CD14-positive monocyte (primary cell): ENCODE measurements around the gene BLCAP. TPM values are rescaled to one million over a fixed set of nuclear protein-coding genes. Genes with fewer than 3 reads are reported as not detected.
A peak's percentile ranks its signal among the peaks of the same experiment; 100 is the strongest.
"Not testable (repeated sequence)": the region's sequence is repeated elsewhere in the genome, so short reads cannot be mapped to it uniquely, and the experiment has no call there.

Source experiments
- DNase-seq, 3 donors: peaks; one replicate each; pipeline ENCODE4 v3.0.0-alpha.2; 2011 to 2022
- H2AFZ ChIP-seq: 2 replicates; pipeline ENCODE4 v1.6.0; 2012; ENCODE audit warnings: mild to moderate bottlenecking, low read depth, low read length, inconsistent platforms; ENCODE audit not compliant: insufficient read depth, poor library complexity, severe bottlenecking
- H3K27ac ChIP-seq, 2 donors: 1 replicate in 1 of 2; 2 replicates in 1 of 2; pipeline ENCODE4 v1.5.1; 2012 to 2013; ENCODE audit warnings: low read length in 2 of 2, control low read depth in 1 of 2, inconsistent platforms in 1 of 2, low read depth in 1 of 2, mild to moderate bottlenecking in 1 of 2
- H3K27me3 ChIP-seq, 2 donors: one replicate each; pipeline versions ENCODE4 v1.6.0 to v1.6.1; 2011 to 2013; ENCODE audit warnings: low read length in 2 of 2; ENCODE audit not compliant: control insufficient read depth in 2 of 2, insufficient read depth in 2 of 2
- H3K36me3 ChIP-seq, 2 donors: replicated peaks in 1 of 2; 1 replicate in 1 of 2; 2 replicates in 1 of 2; pipeline versions ENCODE4 v1.5.1 to v1.6.1; 2012 to 2013; ENCODE audit warnings: low read length in 2 of 2, control low read depth in 1 of 2, inconsistent platforms in 1 of 2, mild to moderate bottlenecking in 1 of 2; ENCODE audit not compliant: insufficient read depth in 2 of 2, control insufficient read depth in 1 of 2
- H3K4me1 ChIP-seq, 2 donors: 1 replicate in 1 of 2; 2 replicates in 1 of 2; pipeline versions ENCODE4 v1.5.1 to v1.6.1; 2012 to 2013; ENCODE audit warnings: low read length in 2 of 2, control low read depth in 1 of 2, inconsistent platforms in 1 of 2, mild to moderate bottlenecking in 1 of 2, moderate library complexity in 1 of 2; ENCODE audit not compliant: insufficient read depth in 2 of 2, control insufficient read depth in 1 of 2
- H3K4me2 ChIP-seq: replicated peaks from 2 replicates; pipeline ENCODE3; 2012; ENCODE audit warnings: low read length, moderate library complexity, mild to moderate bottlenecking; ENCODE audit not compliant: poor library complexity, severe bottlenecking; ENCODE audit errors: extremely low read depth
- H3K4me3 ChIP-seq, 3 experiments: fragments of 200-600 bp in 1 of 3; sonication (generic) in 1 of 3; replicated peaks in 1 of 3; 1 replicate in 2 of 3; 2 replicates in 1 of 3; pipeline ENCODE4 v1.5.1; 2011 to 2013; ENCODE audit warnings: low read length in 3 of 3, mild to moderate bottlenecking in 3 of 3, control low read depth in 2 of 3, low read depth in 2 of 3, inconsistent platforms in 1 of 3, moderate library complexity in 1 of 3
- H3K79me2 ChIP-seq: 2 replicates; pipeline ENCODE4 v1.6.0; 2012; ENCODE audit warnings: mild to moderate bottlenecking, control low read depth, inconsistent platforms, low read length, moderate library complexity; ENCODE audit not compliant: insufficient read depth
- H3K9ac ChIP-seq: 2 replicates; pipeline ENCODE4 v1.6.0; 2017; ENCODE audit warnings: low read length, mild to moderate bottlenecking; ENCODE audit not compliant: insufficient read depth, poor library complexity, severe bottlenecking
- H3K9me3 ChIP-seq, 2 donors: replicated peaks in 1 of 2; 1 replicate in 1 of 2; 2 replicates in 1 of 2; pipeline versions ENCODE4 v1.5.1 to v1.6.1; 2012 to 2013; ENCODE audit warnings: low read length in 2 of 2, control low read depth in 1 of 2; ENCODE audit not compliant: control insufficient read depth in 1 of 2, insufficient read depth in 1 of 2
- H4K20me1 ChIP-seq: 2 replicates; pipeline ENCODE4 v1.6.0; 2012; ENCODE audit warnings: mild to moderate bottlenecking, low read length, control low read depth, moderate library complexity; ENCODE audit not compliant: insufficient read depth
- H3K27ac Mint-ChIP-seq, 7 donors: one replicate each; pipeline ENCODE4 v1.8.0; 2020; ENCODE audit warnings: mild to moderate bottlenecking in 7 of 7, mixed read lengths in 7 of 7, moderate library complexity in 6 of 7, inconsistent platforms in 2 of 7
- H3K27me3 Mint-ChIP-seq, 3 donors: one replicate each; pipeline ENCODE4 v1.8.0; 2021 to 2022; ENCODE audit warnings: low read depth in 3 of 3, mild to moderate bottlenecking in 3 of 3, mixed read lengths in 3 of 3, moderate library complexity in 3 of 3, inconsistent platforms in 1 of 3
- H3K36me3 Mint-ChIP-seq, 2 donors: one replicate each; pipeline ENCODE4 v1.8.0; 2020; ENCODE audit warnings: mixed read lengths in 2 of 2, inconsistent platforms in 1 of 2, mild to moderate bottlenecking in 1 of 2
- H3K4me1 Mint-ChIP-seq: one replicate; pipeline ENCODE4 v1.8.0; 2020; ENCODE audit warnings: mild to moderate bottlenecking, mixed read lengths
- H3K4me3 Mint-ChIP-seq, 2 donors: one replicate each; pipeline ENCODE4 v1.8.0; 2020; ENCODE audit warnings: mild to moderate bottlenecking in 2 of 2, mixed read lengths in 2 of 2, moderate library complexity in 1 of 2
- H3K9me3 Mint-ChIP-seq, 7 donors: one replicate each; pipeline ENCODE4 v1.8.0; 2020 to 2022; ENCODE audit warnings: mixed read lengths in 7 of 7, mild to moderate bottlenecking in 6 of 7, moderate library complexity in 6 of 7, inconsistent platforms in 2 of 7
- CTCF ChIP-seq: fragments of 200-600 bp; IDR thresholded peaks from one replicate; pipeline ENCODE4 v1.8.0; 2022; ENCODE audit warnings: antibody characterized with exemption, mild to moderate bottlenecking
- WGBS: methylation state at CpG from one replicate; pipeline ENCODE4 v1.1.5; 2013; ENCODE audit warnings: missing lambda C conversion rate; ENCODE audit not compliant: insufficient coverage; 5-methylcytosine and 5-hydroxymethylcytosine counted together
- intact Hi-C, 2 donors: fragments of 100-400 bp; cut with micrococcal nuclease; formaldehyde crosslinking; loops; one replicate each; pipeline versions ENCODE4 v1.15.0 to v1.15.1; 2023
- polyA plus RNA-seq, 3 donors: library from polyadenylated mRNA; depleted of rRNA in 1 of 3; unstranded in 2 of 3; stranded (reverse) in 1 of 3; fragments of 300-500 nt in 2 of 3; fragments of >200 nt in 1 of 3; fragmentation: Illumina TruSeq in 2 of 3; gene quantifications; 1 replicate in 2 of 3; 2 replicates in 1 of 3; pipeline ENCODE4 v1.2.3, GENCODE V29; 2012 to 2021

Gene BLCAP
- polyA plus RNA-seq, 3 donors, result 45.3 to 54.5 (median 53.3) TPM

DNA sequence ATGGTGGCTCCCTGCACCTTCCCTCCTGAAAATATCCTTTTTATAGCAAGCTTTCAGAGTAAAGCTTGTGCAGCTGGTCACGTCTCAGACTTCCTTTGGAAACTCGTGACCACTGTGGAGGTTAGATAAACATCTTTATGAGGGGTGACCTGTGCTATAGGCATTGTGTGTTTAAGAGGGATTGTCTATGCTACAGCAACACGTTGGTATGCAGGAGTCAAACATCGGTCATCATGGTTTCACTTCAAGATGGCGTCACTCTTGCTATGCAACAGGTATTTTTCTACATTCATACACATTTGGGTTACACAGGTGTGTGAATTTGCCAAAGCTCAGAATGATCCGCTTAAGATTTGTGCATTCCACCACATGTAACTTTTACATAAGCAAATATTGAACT, 14.6 kb upstream of the BLCAP start:
- H3K79me2 ChIP-seq, result no peaks in the 10 kb centered on the region
- TF ChIP-seq CTCF, result no peak
- H3K27me3 Mint-ChIP-seq, result peaks cover 2 to 13% (median 8%) of the 10 kb centered on the region in 3 donors
- peaks cover 0 to 7% (median 1%) of the 10 kb centered on the region in 7 donors for H3K9me3 Mint-ChIP-seq
- WGBS, result no CpG with 5 or more reads among the region's 6 CpGs
- H3K4me2 ChIP-seq, result no peak overlapping the region
- H3K36me3 Mint-ChIP-seq, result no peaks in the 10 kb centered on the region
- H3K9ac ChIP-seq, result no peak overlapping the region
- no peaks in the 10 kb centered on the region for H3K36me3 ChIP-seq
- H4K20me1 ChIP-seq, result no peaks in the 10 kb centered on the region
- peak overlapping the region; percentile 16 for H2AFZ ChIP-seq
- H3K27me3 ChIP-seq, result peaks cover 0 to 2% of the 10 kb centered on the region in 2 donors
- intact Hi-C loops, result no loop called here
- no peak overlapping the region for H3K4me3 ChIP-seq
- peaks cover 9% of the 10 kb centered on the region for H3K4me1 Mint-ChIP-seq
- no peak overlapping the region for H3K27ac ChIP-seq
- no peak overlapping the region for H3K4me3 Mint-ChIP-seq
- no peak for DNase-seq
- peaks cover 0 to 7% of the 10 kb centered on the region in 2 donors for H3K4me1 ChIP-seq
- no peaks in the 10 kb centered on the region for H3K9me3 ChIP-seq
- no peak overlapping the region for H3K27ac Mint-ChIP-seq

DNA sequence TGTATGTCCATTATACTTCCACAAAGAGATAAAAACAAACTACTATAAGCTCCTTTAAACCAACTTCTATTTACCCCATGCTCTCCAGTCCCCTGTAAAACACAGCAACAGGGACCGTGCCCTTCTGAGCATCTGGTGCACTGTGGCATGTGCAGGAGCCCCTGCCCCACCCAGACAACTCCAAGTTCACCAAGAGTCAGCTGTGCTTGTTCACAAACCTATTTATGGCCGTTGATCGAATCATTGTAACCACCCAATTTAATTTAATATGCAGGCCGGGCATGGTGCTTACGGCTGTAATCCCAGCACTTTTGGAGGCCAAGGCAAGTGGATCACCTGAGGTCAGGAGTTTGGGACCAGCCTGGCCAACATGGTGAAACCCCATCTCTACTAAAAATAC, 13.7 kb upstream of the BLCAP start:
- Mint-ChIP-seq H3K27me3 (peaks cover 2 to 11% (median 8%) of the 10 kb centered on the region in 3 donors), H3K36me3 (no peaks in the 10 kb centered on the region), H3K4me3 (no peak overlapping the region), H3K9me3 (peaks cover 0 to 6% (median 1%) of the 10 kb centered on the region in 7 donors), H3K4me1 (peaks cover 9% of the 10 kb centered on the region), H3K27ac (peak overlapping the region in 1 of 7 donors; percentile 32)
- Histone ChIP-seq H3K4me1 (peaks cover 0 to 7% of the 10 kb centered on the region in 2 donors), H2AFZ (no peak overlapping the region), H3K4me3 (no peak overlapping the region), H3K9me3 (no peaks in the 10 kb centered on the region), H3K36me3 (no peaks in the 10 kb centered on the region), H3K9ac (no peak overlapping the region), H3K27me3 (peaks cover 0 to 2% of the 10 kb centered on the region in 2 donors), H3K27ac (no peak overlapping the region), H3K79me2 (no peaks in the 10 kb centered on the region), H4K20me1 (no peaks in the 10 kb centered on the region), H3K4me2 (no peak overlapping the region)
- DNase-seq, result no peak
- intact Hi-C loops, result no loop called here
- no peak for TF ChIP-seq CTCF
- 99% methylated on average over 5 of the region's 5 CpGs for WGBS

GRCh38 chr20:37540838-37541237, 13.2 kb upstream of the BLCAP start:
- H3K4me3 Mint-ChIP-seq, H3K9ac ChIP-seq, H3K27ac Mint-ChIP-seq, DNase-seq, H3K36me3 ChIP-seq, H4K20me1 ChIP-seq, H3K4me1 ChIP-seq, H3K27ac ChIP-seq, H2AFZ ChIP-seq, H3K4me3 ChIP-seq, H3K9me3 Mint-ChIP-seq, H3K36me3 Mint-ChIP-seq, H3K4me2 ChIP-seq, H3K9me3 ChIP-seq, H3K4me1 Mint-ChIP-seq, H3K27me3 ChIP-seq, intact Hi-C loops, H3K79me2 ChIP-seq: not testable (repeated sequence)
- H3K27me3 Mint-ChIP-seq, result peaks cover 2 to 11% (median 10%) of the 10 kb centered on the region in 3 donors
- WGBS, result no CpG with 5 or more reads among the region's 1 CpG
